Measurements from ENCODE around the gene WDPCP. TPM values are rescaled to one million over a fixed set of nuclear protein-coding genes. Genes with fewer than 3 reads are reported as not detected.
A peak's percentile ranks its signal among the peaks of the same experiment; 100 is the strongest.
"Not testable (repeated sequence)": the region's sequence is repeated elsewhere in the genome, so short reads cannot be mapped to it uniquely, and the experiment has no call there.

Gene WDPCP
- total RNA-seq, 2 experiments from 2014 or later = 10.5 to 12.0 TPM

GRCh38 chr2:63438181-63438580, 150.1 kb downstream of the WDPCP start:
- ATAC-seq (ENCODE audit: low read depth) = no peak

GRCh38 chr2:63436488-63436887, 151.8 kb downstream of the WDPCP start:
- H3K4me3 Mint-ChIP-seq = no peak overlapping the region

More at GRCh38 chr2:63438181-63438580, 150.1 kb downstream of the WDPCP start:
- Mint-ChIP-seq H3K27ac (no peak overlapping the region), H3K9me3 (no peaks in the 10 kb centered on the region), H3K4me1 (peaks cover 1% of the 10 kb centered on the region), H3K27me3 (no peaks in the 10 kb centered on the region), H3K4me3 (no peak overlapping the region), H3K36me3 (no peaks in the 10 kb centered on the region)
- POLR2A ChIA-PET = no interaction called here
- DNase-seq = no peak

GRCh38 chr2:63435070-63435469, 153.2 kb downstream of the WDPCP start:
- Mint-ChIP-seq H3K27me3 (no peaks in the 10 kb centered on the region), H3K9me3 (peaks cover 1% of the 10 kb centered on the region), H3K36me3 (peaks cover 2% of the 10 kb centered on the region), H3K4me1 (peaks cover 3% of the 10 kb centered on the region), H3K4me3 (no peak overlapping the region), H3K27ac (no peak overlapping the region)
- DNase-seq (no peak), ATAC-seq (ENCODE audit: low read depth) (no peak)
- POLR2A ChIA-PET = no interaction called here

More at GRCh38 chr2:63436488-63436887, 151.8 kb downstream of the WDPCP start:
- H3K27ac Mint-ChIP-seq = no peak overlapping the region
- H3K27me3 Mint-ChIP-seq = no peaks in the 10 kb centered on the region
- no peak for DNase-seq
- H3K4me1 Mint-ChIP-seq = peaks cover 3% of the 10 kb centered on the region
- no peak for ATAC-seq (ENCODE audit: low read depth)
- H3K36me3 Mint-ChIP-seq = no peaks in the 10 kb centered on the region
- peaks cover 1% of the 10 kb centered on the region for H3K9me3 Mint-ChIP-seq
- POLR2A ChIA-PET = no interaction called here

- H3K27ac Mint-ChIP-seq = no peak overlapping the region
- H3K4me1 Mint-ChIP-seq = peaks cover 3% of the 10 kb centered on the region
- H3K27me3 Mint-ChIP-seq = no peaks in the 10 kb centered on the region
- POLR2A ChIA-PET = no interaction called here
- peaks cover 3% of the 10 kb centered on the region for H3K9me3 Mint-ChIP-seq
- no peak overlapping the region for H3K4me3 Mint-ChIP-seq
- peaks cover 2% of the 10 kb centered on the region for H3K36me3 Mint-ChIP-seq
- DNase-seq (no peak), ATAC-seq (ENCODE audit: low read depth) (no peak)
These were observed 154.0 kb downstream of the WDPCP start for GRCh38 chr2:63434024-63435001.

GRCh38 chr2:63432373-63432772, 155.9 kb downstream of the WDPCP start:
- ATAC-seq (ENCODE audit: low read depth) (no peak), DNase-seq (no peak)
- POLR2A ChIA-PET = no interaction called here
- Mint-ChIP-seq H3K4me1 (peaks cover 3% of the 10 kb centered on the region), H3K36me3 (peaks cover 4% of the 10 kb centered on the region), H3K9me3 (peaks cover 7% of the 10 kb centered on the region), H3K27ac (no peak overlapping the region), H3K27me3 (no peaks in the 10 kb centered on the region), H3K4me3 (no peak overlapping the region)

GRCh38 chr2:63425606-63426005, 162.7 kb downstream of the WDPCP start:
- Mint-ChIP-seq H3K27me3 (no peaks in the 10 kb centered on the region), H3K4me1 (no peaks in the 10 kb centered on the region), H3K4me3 (no peak overlapping the region), H3K36me3 (peaks cover 4% of the 10 kb centered on the region), H3K9me3 (peaks cover 5% of the 10 kb centered on the region), H3K27ac (no peak overlapping the region)
- DNase-seq (no peak), ATAC-seq (ENCODE audit: low read depth) (no peak)
- POLR2A ChIA-PET = no interaction called here

- Mint-ChIP-seq H3K36me3 (peaks cover 2% of the 10 kb centered on the region), H3K4me1 (no peaks in the 10 kb centered on the region), H3K9me3 (peaks cover 5% of the 10 kb centered on the region), H3K27me3 (no peaks in the 10 kb centered on the region), H3K27ac (no peak overlapping the region), H3K4me3 (no peak overlapping the region)
- POLR2A ChIA-PET = no interaction called here
- no peak for DNase-seq
- no peak for ATAC-seq (ENCODE audit: low read depth)
These were observed 163.2 kb downstream of the WDPCP start for GRCh38 chr2:63425079-63425416.

- Mint-ChIP-seq H3K4me3 (no peak overlapping the region), H3K27ac (no peak overlapping the region), H3K36me3 (peaks cover 2% of the 10 kb centered on the region), H3K27me3 (no peaks in the 10 kb centered on the region), H3K9me3 (peaks cover 4% of the 10 kb centered on the region), H3K4me1 (no peaks in the 10 kb centered on the region)
- POLR2A ChIA-PET = no interaction called here
- peak; percentile 32 for DNase-seq
- ATAC-seq (ENCODE audit: low read depth) = peak; percentile 58
These were observed 163.8 kb downstream of the WDPCP start for GRCh38 chr2:63424329-63425078.

- Mint-ChIP-seq H3K9me3 (peaks cover under 1% of the 10 kb centered on the region), H3K4me1 (no peaks in the 10 kb centered on the region), H3K36me3 (no peaks in the 10 kb centered on the region), H3K27ac (no peak overlapping the region), H3K27me3 (no peaks in the 10 kb centered on the region), H3K4me3 (no peak overlapping the region)
- ATAC-seq (ENCODE audit: low read depth) (no peak), DNase-seq (no peak)
- POLR2A ChIA-PET = no interaction called here
These were observed 165.7 kb downstream of the WDPCP start for GRCh38 chr2:63422556-63422955.

GRCh38 chr2:63408530-63408929, 179.7 kb downstream of the WDPCP start:
- ATAC-seq (ENCODE audit: low read depth) = no peak
- H3K4me3 Mint-ChIP-seq = no peak overlapping the region

GRCh38 chr2:63406641-63407040, 181.6 kb downstream of the WDPCP start:
- Mint-ChIP-seq H3K9me3 (peaks cover 3% of the 10 kb centered on the region), H3K27ac (no peak overlapping the region), H3K4me1 (no peaks in the 10 kb centered on the region), H3K36me3 (peaks cover 5% of the 10 kb centered on the region), H3K4me3 (no peak overlapping the region), H3K27me3 (no peaks in the 10 kb centered on the region)
- DNase-seq (no peak), ATAC-seq (ENCODE audit: low read depth) (no peak)
- POLR2A ChIA-PET = no interaction called here

More at GRCh38 chr2:63408530-63408929, 179.7 kb downstream of the WDPCP start:
- no peaks in the 10 kb centered on the region for H3K9me3 Mint-ChIP-seq
- H3K36me3 Mint-ChIP-seq = peaks cover 3% of the 10 kb centered on the region
- POLR2A ChIA-PET = no interaction called here
- H3K4me1 Mint-ChIP-seq = no peaks in the 10 kb centered on the region
- no peak overlapping the region for H3K27ac Mint-ChIP-seq
- DNase-seq = no peak
- H3K27me3 Mint-ChIP-seq = no peaks in the 10 kb centered on the region

- no peak overlapping the region for H3K27ac Mint-ChIP-seq
- H3K9me3 Mint-ChIP-seq = peaks cover 3% of the 10 kb centered on the region
- peaks cover 8% of the 10 kb centered on the region for H3K36me3 Mint-ChIP-seq
- DNase-seq (no peak), ATAC-seq (ENCODE audit: low read depth) (no peak)
- H3K4me3 Mint-ChIP-seq = no peak overlapping the region
- no peaks in the 10 kb centered on the region for H3K4me1 Mint-ChIP-seq
- H3K27me3 Mint-ChIP-seq = no peaks in the 10 kb centered on the region
- POLR2A ChIA-PET = no interaction called here
These were observed 184.5 kb downstream of the WDPCP start for GRCh38 chr2:63403820-63404219.

- H3K9me3 Mint-ChIP-seq; DNase-seq; H3K4me1 Mint-ChIP-seq; H3K27ac Mint-ChIP-seq; H3K4me3 Mint-ChIP-seq; H3K27me3 Mint-ChIP-seq; H3K36me3 Mint-ChIP-seq; POLR2A ChIA-PET; ATAC-seq (ENCODE audit: low read depth): not testable (repeated sequence)
These were observed 185.4 kb downstream of the WDPCP start for GRCh38 chr2:63402889-63403288.

GRCh38 chr2:63399156-63399555, 189.1 kb downstream of the WDPCP start:
- no peak for DNase-seq
- H3K4me3 Mint-ChIP-seq = no peak overlapping the region
- peaks cover 6% of the 10 kb centered on the region for H3K36me3 Mint-ChIP-seq
- H3K9me3 Mint-ChIP-seq = peaks cover 9% of the 10 kb centered on the region
- no peak overlapping the region for H3K27ac Mint-ChIP-seq
- POLR2A ChIA-PET = no interaction called here
- H3K4me1 Mint-ChIP-seq = no peaks in the 10 kb centered on the region
- H3K27me3 Mint-ChIP-seq = no peaks in the 10 kb centered on the region
- no peak for ATAC-seq (ENCODE audit: low read depth)
